Fibroblast of the aortic adventitia (primary cell): ENCODE results near the gene VAC14. TPM values are rescaled to one million over a fixed set of nuclear protein-coding genes. Genes with fewer than 3 reads are reported as not detected.
"Not testable (repeated sequence)": the region's sequence is repeated elsewhere in the genome, so short reads cannot be mapped to it uniquely, and the experiment has no call there.

Experiments used
- DNase-seq: peaks from one replicate; pipeline ENCODE4 v3.0.0-alpha.2; 2010; ENCODE audit warnings: low read depth
- H3K4me3 ChIP-seq: 2 replicates; pipeline ENCODE4 v1.5.1; 2011; ENCODE audit warnings: low read depth, mild to moderate bottlenecking, control low read depth, low read length, moderate library complexity
- total RNA-seq: library from RNA; depleted of rRNA; stranded (reverse); fragments of >200 nt; gene quantifications from 2 replicates; pipeline ENCODE4 v1.2.3, GENCODE V29; 2012; ENCODE audit warnings: low replicate concordance
- TF ChIP-seq, protein P1 (sequence below): IDR thresholded peaks from 2 replicates; pipeline ENCODE4 v1.5.1; 2011; ENCODE audit warnings: mild to moderate bottlenecking, low read length, control low read depth, inconsistent platforms; ENCODE audit not compliant: insufficient read depth

The VAC14 gene
- total RNA-seq, 1 donor, result 29.7 TPM

- no peak for DNase-seq
- no peak overlapping the region for H3K4me3 ChIP-seq
- TF ChIP-seq, protein P1, sequence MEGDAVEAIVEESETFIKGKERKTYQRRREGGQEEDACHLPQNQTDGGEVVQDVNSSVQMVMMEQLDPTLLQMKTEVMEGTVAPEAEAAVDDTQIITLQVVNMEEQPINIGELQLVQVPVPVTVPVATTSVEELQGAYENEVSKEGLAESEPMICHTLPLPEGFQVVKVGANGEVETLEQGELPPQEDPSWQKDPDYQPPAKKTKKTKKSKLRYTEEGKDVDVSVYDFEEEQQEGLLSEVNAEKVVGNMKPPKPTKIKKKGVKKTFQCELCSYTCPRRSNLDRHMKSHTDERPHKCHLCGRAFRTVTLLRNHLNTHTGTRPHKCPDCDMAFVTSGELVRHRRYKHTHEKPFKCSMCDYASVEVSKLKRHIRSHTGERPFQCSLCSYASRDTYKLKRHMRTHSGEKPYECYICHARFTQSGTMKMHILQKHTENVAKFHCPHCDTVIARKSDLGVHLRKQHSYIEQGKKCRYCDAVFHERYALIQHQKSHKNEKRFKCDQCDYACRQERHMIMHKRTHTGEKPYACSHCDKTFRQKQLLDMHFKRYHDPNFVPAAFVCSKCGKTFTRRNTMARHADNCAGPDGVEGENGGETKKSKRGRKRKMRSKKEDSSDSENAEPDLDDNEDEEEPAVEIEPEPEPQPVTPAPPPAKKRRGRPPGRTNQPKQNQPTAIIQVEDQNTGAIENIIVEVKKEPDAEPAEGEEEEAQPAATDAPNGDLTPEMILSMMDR, result no peak
Observed at GRCh38 chr16:70674221-70675014, 126.5 kb downstream of the VAC14 start.

DNA sequence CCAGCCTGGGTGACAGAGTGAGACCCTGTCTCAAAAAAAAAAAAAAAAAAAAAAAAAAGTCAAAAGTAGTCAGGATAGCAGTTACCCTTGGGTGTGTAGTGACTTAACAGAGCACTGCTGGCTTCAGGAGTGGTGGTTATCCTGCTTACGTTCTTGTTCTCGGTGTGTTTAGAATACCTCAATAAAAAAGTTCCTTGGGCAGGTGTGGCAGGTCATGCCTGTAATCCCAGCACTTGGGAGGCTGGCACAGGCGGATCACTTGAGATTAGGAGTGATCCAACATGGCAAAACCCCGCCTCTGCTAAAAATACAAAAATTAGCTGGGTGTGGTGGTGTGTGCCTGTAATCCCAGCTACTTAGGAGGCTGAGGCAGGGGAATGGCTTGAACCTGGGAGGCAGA is 130.0 kb downstream of the VAC14 start:
- not testable (repeated sequence) for DNase-seq, H3K4me3 ChIP-seq

GRCh38 chr16:70670175-70670574 is 130.8 kb downstream of the VAC14 start:
- DNase-seq, result no peak
- H3K4me3 ChIP-seq, result no peak overlapping the region
- TF ChIP-seq, protein P1, result no peak

DNA sequence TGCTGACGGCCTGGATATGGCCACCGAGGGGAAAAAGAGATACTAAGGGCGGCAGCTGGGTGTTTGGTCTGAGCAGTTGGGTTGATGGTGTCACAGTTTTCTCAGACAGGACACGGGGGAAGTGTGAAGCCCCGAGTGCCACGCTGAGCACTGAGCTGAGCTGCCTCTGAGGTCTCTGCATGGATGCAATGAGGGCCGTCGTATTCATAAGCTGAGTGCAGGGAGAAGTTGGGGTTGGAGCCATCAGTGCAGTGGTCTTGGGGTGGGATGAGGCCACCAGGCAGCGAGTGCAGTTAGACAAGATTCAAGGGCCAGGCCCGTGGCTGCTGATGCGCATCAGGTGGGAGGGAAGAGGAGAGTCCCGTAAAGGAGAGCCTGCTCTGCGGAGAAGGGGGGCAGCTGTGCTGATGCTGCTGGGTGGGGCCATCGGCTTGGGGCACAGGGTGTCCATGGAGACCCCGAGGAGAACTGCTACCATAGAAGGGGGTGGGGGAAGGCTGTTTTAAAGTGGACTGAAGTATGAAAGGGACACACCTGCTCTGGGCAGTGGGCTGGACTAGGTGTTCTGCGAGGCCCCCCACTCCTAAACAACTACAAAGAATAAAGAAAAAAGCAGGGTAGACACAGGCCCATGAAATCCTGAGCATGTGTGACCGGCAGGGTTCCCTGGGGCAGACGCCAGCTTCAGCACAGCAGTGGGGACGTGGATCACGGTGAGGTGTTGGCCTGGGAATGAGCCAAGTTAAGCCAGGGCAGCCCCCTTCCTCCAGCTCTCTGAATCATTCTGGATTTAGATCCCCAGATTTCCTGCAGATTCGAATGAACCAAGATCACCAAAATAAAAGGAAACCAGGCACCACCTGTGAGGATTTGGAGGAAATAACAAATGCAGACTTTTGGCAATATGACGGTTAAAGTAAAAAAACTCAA is 134.9 kb downstream of the VAC14 start:
- TF ChIP-seq, protein P1, result no peak
- no peak for DNase-seq
- H3K4me3 ChIP-seq, result no peak overlapping the region

GRCh38 chr16:70665113-70665694 is 135.8 kb downstream of the VAC14 start:
- H3K4me3 ChIP-seq, result no peak overlapping the region
- no peak for DNase-seq
- TF ChIP-seq, protein P1, result no peak

- H3K4me3 ChIP-seq, result no peak overlapping the region
- TF ChIP-seq, protein P1, result no peak
- DNase-seq, result no peak
Observed at GRCh38 chr16:70664325-70665112, 136.4 kb downstream of the VAC14 start.
